HG02759 (cell line): Measurements from ENCODE around the gene CD46.
"Not testable (repeated sequence)": the region's sequence is repeated elsewhere in the genome, so short reads cannot be mapped to it uniquely, and the experiment has no call there.

ENCODE experiments used
- ATAC-seq: cut with Tn5 transposase; IDR thresholded peaks from one replicate; pipeline ENCODE4 v1.9.1; 2021; ENCODE audit warnings: mild to moderate bottlenecking, moderate library complexity; ENCODE audit not compliant: unreplicated experiment

Gene CD46

DNA sequence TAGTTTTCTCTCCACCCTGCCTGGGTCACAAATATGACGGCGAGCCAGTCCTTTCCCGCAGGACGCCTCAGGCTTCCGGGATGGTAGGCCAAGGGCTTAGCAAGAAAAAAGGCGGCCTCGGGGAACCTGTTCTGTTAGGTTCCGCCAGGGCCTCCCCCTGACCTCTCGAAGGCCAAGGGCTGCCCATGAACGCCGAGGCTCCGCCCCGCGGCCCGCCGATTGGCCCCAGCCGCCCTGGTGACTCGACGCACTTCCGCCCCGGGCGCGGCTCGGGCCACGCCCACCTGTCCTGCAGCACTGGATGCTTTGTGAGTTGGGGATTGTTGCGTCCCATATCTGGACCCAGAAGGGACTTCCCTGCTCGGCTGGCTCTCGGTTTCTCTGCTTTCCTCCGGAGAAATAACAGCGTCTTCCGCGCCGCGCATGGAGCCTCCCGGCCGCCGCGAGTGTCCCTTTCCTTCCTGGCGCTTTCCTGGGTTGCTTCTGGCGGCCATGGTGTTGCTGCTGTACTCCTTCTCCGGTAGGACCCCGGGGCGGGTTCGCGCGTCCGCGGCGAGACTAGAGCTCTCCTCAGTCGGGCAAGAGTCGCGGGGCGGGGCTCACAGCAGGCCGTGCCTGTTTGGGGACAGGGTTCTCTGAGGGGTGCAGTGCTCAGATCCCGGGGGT, at the start of gene CD46:
Gene CD46, plus strand, starts transcription at position 265 of the 666 bp plus-strand sequence. Its CDS starts 159 bp downstream, at position 424.
- ATAC-seq = peak; percentile 95

DNA sequence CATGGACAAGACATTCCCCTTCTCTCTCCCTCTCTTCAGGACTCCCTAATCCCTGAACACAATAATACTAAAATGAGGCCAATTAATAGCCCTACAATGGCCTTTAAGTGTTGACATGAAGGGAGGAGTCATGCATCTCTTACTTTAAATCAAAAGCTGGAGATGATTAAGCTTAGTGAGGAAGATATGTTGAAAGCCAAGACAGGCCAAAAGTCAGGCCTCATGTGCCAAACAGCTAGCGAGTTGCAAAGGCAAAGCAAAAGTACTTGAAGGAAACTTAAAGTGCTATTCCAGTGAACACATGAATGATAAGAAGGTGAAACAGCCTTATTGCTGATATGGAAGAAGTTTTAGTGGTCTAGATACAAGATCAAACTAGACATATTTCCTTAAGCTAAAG, 49.5 kb upstream of the CD46 start:
- no peak for ATAC-seq

DNA sequence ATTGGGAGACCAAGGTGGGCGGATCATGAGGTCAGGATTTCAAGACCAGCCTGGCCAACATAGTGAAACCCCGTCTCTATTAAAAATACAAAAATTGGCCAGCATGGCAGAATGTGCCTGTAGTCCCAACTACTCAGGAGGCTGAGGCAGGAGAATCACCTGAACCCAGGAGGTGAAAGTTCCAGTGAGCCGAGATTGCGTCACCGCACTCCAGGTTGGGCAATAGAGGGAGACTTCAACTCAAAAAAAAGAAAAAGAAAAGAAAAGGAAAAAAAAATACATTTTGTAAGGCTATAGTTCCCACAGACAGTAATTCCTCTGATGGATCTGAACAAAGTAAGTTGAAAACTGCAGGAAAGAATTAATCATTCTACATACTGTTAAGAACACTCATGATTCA, 48.1 kb upstream of the CD46 start:
- ATAC-seq = no peak

DNA sequence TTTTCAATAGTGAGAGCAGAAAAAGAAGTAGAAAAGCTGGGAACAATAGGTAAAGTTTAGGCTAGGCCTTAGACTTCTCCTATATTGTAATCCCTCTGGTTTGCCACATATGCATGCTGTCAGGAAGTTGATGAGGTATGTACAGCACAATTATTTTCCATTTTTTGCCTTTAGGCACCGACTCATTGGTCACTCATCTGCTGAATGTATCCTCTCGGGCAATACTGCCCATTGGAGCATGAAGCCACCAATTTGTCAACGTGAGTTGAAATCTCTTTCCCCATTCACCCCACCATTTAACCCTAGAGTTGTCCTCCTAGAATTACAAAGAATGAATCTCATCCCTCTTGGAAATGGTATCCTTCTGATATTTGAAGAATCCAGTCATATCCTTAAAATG, 43.9 kb upstream of the CD46 start:
- ATAC-seq = not testable (repeated sequence)

DNA sequence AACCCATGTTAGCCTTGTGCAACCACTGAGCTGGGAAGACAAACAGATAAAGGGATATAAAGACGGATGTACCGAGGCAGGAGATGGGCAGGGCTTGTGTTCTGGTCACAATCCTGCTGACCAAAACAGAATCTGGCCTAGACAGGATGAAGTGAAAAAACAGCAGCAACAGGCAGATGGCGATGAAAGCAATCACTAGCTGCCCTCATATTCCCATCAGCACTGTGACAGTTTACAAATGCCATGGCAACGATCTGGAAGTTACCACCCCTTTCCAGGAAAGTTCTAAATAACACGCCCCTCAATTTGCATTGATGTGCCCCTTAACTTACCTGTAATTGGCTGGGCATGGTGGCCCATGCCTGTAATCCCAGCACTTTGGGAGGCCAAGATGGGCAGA, 40.6 kb upstream of the CD46 start:
- no peak for ATAC-seq

DNA sequence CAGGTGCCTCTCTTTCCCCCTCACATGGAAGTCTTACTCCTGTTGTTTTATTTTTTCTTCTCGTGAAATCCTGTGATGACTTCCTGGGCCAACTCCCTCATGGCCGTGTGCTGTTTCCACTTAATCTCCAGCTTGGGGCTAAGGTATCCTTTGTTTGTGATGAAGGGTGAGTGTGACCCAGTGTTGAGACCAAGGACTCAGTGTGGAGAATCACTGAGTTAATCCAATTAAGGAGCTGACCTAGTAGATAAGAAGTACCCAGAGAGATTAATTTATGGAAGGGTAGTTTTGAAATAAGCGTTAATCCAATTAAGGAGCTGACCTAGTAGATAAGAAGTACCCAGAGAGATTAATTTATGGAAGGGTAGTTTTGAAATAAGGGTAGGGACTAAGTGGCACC, 39.2 kb upstream of the CD46 start:
- ATAC-seq = not testable (repeated sequence)

DNA sequence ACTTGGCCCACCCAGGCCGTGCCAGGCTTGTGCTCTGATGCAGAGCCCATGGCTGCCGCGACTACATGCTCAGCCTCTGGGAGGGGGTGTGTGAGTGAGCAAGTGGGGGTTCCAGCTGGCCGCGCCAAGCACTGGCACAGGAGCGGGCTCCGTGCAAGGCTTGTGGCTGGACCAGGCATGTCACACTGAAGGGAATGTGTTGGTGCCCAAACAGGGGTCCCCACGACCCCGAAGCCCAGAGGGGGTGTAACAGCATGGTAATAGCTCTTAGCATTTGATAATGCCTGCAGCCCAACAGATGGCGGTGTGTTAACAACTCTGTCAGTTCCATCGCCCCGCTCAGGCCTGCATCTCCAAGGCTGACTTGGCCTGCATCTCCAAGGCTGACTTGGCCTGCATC, 38.3 kb upstream of the CD46 start:
- no peak for ATAC-seq

DNA sequence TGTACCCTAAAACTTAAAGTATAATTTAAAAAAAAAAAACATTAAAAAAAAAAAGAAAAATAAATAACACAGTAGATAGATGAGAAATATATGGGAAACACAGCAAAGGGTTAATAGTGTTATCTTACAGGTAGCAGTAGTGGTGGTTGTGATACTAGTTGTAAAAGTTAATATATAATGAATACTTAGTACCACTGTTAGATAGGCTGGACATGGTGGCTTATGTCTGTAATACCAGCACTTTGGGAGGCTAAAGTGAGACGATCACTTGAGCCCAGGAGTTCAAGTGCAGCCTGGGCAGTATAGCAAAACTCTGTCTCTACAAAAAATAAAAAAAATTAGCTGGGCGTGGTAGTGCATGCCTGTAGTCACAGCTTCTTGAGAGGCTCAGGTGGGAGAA, 32.6 kb upstream of the CD46 start:
- ATAC-seq = no peak

DNA sequence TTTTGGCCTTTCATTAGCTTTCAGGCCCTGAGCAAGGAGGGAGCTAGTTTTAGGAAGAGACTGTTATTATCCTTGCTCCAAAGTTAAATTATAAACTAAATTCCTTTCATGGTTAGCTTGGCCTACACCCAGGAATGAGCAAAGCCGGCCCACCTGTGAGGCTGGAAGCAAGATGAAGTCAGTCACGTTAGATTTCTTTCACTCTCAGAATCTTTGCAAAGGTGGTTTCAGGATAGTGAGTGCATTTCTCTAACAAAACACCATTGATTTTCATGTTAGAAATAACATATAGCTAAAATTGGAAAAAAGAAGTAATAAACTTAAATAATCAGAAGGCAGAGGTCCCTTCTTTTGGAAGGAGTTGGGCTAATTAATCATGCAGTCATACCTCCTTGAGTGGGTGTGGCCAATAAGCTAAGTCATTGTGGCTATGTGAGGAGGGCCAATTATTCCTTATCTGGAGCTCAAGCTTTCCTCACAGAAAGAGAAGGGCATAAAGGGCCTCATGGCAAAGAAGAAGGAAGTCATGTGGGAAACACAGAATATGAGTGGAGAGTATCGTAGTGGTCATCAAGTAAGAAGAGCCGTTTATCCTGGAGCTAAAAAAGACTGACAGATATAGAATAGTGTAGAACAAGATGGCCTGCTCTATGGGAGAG, 23.5 kb upstream of the CD46 start:
- not testable (repeated sequence) for ATAC-seq

DNA sequence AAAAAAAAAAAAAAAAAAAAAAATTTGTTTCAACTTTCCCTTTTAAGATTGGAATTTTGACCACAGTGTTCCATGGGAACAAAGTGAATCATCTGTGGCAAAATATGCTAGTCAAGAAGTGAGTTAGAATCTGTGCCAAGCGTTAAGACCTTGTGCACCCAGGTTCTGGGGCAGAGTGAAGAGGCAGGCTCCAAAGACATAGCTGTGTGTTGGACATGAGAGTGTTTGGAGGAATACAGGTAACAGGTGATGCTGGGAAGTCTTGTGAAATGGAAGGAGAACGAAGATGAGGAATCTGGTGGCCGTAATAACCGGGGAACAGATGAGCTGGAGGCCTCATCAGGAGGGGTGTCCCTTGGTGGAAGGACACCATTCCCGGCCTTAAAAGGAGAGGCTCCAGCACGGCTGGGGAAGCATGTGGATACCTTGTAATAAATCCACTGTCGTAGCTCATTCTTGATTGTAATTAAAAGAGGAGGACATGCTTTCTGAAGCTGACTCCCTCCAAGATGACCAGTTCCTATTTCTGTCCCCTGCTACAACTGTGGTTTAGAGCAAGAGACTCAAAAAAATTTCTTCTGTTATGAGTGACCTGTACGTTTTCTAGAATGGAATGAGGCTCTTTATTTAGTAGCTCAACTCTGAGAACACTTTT, 14.2 kb upstream of the CD46 start:
- ATAC-seq = not testable (repeated sequence)

DNA sequence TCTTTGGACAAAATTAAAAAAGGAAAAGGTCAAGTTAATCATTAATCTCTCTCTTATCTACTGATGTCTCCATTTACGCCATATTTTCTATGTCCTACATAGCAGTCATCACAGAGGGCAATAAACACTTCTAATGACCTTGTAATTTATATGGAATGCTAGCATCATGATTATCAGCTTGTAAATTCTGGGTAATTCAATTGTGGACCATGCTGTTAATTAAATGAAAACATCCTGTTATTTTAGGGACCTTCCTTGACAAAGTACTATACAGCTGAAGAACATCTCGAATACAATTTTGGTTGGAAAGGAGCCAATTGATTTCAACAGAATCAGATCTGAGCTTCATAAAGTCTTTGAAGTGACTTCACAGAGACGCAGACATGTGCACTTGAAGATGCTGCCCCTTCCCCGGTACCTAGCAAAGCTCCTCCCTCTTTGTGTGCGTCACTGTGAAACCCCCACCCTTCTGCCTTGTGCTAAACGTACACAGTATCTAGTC, 13.6 kb upstream of the CD46 start:
- ATAC-seq = not testable (repeated sequence)

DNA sequence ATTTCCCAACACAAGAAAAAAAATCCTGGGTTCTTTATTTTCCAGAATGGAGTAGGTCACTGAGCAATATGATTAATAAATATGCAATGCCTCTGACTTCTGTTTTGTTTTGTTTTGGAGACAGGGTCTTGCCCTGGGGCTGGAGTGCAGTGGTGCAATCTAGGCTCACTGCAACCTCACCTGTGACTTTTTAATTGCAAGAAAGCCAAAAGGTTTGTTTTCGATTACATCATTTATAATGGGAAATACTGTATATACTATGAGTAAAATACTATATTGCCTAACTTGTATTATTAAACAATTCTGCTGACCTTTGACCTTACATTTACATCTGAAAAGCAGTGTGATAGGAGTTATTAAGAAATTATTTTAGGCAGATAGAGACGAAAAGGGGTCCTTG, 11.6 kb upstream of the CD46 start:
- no peak for ATAC-seq

DNA sequence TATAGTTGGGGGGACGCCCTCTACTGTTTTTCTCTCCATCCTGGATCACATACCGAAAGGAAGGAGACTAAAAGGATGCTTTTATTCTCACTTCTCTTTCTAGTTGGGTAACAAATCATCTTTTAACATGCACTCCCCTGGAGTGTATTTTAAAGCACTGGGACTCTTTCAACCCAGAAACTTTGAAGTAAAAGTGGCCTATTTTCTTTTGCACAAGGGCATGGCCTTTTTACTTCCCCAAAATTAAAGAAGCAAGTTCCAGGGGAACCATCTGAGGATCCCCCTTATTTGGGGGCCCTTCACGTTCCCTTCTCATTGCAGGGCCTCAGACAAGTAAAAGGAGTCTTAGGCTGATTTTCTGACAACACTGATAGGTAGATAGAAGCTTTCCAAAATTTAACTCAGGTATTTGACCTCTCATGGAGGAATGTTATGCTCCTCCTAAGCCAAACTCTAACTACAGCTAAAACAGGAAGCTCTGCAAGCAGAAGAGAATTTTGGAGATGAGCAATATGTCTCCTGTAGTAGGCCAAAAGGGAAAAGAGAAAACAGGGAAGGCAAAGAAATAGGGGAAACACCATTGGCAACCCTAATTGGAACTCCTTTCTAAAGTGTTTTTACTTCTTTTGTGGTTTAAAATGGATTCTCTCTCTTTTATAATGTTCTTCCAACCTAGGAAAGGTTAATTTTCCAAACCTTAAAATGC, 8.9 kb upstream of the CD46 start:
- no peak for ATAC-seq

DNA sequence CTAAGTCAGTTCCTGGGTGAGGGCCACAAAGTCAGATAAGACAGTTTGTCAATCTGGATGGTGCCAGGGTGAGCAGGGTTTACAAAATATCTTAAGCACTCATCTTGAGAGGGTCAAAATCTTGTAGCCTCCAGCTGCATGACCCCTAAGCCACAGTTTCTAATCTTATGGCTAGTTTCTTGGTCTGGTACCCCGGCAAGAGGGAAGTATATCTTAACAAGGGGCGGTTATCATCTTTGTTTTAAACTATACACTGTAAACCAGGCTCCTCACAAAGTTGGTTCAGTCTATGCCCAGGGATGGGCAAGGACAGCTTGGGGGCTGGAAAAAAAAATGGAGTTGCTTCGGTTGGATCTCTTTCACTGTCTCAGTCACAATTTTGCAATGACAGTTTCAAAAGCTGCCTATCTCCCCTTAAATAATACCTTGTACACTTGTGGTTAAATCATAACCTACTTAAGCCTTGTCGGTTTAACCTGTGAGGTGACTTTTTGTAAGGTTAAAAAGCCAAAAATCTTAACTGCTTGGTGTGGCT, 7.8 kb upstream of the CD46 start:
- ATAC-seq = no peak

DNA sequence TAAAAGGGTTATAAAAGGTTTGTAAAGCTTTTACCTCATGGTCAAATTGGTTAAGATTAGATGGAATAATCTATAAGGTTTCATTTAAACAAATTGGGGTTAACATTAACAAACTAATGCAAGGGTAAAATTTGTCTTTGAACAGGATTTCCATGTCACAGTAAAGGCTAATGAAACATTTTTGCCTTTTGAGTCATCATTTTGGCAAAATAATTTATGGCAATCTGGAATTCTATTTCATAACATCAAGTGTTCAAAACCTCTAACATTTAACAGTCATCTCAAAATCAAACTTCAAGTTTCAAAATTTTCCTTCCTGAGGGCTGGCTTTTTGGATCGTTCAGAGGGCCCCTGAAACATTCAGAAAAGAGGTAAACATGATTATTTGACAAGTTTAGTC, 6.6 kb upstream of the CD46 start:
- no peak for ATAC-seq

DNA sequence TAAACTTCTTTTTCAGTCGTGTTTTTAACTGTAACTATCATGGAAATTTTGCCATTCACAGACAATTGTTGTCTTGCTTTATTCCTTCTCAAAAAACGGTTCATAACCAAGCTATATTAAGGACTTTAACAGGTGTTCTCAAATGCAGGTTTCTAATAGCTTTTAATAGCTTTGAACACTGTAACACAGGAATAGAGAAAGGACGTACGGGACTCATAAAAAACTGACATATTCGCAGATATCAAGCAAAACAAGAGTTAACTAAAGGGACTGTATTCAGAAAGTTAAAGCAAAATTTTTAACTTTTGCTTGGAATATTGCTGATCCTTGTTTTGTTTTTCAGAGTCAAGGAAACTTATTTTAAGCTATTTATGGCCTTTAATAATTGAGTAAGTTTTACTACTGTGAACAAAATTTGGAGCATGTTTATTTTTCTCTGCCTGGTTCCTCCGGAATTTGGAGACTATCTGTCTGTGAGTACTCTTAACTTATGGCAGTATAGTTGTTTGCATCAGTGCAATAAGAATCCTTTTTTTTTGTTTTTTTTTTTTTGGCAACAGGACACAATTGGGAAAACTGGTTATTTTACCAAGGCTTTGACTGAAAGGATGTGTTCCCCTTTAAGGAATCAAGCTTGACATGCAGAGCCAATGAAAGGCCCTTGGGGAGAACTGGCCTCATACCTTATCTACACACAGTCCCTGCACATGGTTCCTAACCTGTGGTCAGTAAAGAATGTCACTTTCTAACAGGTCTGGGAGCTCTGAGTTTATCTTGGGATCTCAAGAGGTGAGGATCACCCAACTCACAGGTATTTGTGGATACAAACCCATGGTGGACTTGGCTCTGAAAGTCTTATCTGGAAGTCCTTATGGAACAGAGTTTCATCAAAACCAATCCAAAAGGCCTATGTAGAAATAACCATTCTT, 5.8 kb upstream of the CD46 start:
- ATAC-seq = no peak

DNA sequence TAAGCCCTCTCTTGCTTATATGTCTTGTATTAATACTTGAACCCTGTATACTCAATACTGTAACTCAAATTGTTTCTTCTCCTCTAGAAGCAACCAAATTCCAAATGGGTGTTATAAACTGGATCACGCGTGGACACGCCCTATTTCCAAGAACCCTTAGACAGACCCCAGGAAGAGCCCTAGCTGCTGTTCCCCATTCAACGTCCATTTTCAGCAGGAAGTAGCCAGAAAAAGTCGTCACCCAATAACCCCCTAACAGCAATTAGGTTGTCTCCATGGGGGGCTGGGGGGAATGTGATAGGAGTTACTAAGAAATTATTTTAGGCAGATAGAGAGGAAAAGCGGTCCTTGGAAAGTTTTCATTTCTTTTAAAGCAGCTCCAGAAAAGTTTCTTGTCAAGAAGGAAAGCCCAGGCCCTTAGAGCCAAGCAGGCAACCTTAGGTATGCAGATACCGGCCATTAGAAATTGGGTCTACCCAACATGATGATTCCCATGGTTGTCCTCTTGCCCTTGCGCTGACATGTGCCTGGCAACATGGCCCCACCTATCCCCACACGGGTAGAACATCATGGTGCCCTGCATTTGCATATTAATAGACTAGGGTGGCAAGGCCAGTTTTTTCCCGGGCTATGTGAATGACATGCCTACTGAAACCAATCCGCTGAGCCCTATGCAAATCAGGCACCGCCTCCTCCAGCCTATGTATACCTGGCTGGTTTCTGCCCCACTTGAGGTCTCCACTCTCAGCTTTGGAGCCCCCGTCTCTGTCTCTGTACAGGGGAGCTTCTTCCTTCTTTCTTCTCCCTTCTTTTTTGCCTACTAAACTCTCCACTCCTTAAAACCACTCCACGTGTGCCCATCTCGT, 4.0 kb upstream of the CD46 start:
- no peak for ATAC-seq

DNA sequence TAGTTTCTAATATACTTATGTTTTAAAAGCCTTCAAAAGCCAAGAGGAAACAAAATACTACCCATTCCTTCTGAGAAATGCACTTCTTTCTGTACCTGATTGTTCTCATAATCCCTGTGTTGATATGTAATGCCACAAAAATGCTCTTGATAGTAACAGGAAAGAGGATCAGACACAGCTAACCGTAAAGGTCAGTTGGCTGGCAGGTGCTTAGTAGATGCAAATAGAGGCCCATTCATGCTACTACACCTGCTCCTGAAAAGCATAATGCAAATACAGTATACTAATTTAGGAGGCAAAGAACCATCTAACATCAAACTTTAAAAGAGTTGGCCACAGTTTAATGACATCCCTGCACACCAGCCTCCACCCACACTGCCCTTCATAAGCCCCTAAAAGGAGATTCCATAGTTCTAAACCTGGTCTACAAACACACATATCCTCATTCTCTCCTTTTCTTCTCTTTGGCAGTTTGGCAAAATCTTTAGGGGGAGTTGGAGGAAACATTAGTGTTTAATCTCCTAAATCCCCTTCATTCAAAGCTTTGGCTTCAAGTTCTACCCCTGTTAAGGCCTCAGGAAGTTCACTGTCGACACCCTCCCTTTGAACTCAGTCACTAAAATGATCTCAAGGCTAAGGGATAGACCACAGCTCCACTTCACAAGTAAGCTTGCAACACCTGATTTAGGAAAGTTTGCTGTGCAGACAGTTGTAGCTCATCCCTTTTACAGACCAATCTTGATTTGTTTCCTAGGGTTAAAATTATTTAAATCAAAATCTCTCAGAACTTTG, 2.9 kb upstream of the CD46 start:
- ATAC-seq = no peak
